Loucy (cell line): ENCODE data around the gene CLDN20.

Experiments used
- CTCF ChIP-seq: fragments of 200-600 bp; sonication (generic); conservative IDR thresholded peaks from 2 replicates; pipeline ENCODE4 v1.5.1; 2014; ENCODE audit warnings: mild to moderate bottlenecking, antibody characterized with exemption, low read length
- EZH2phosphoT487 ChIP-seq: fragments of 200-600 bp; IDR thresholded peaks from 2 replicates; pipeline ENCODE4 v1.6.1; 2018; ENCODE audit warnings: antibody characterized with exemption, mild to moderate bottlenecking, moderate library complexity, borderline replicate concordance

GRCh38 chr6:155250701-155251381, 13.0 kb upstream of the CLDN20 start:
- TF ChIP-seq CTCF (no peak), EZH2phosphoT487 (no peak)
